ENCODE results near the gene HSPA1A. TPM values are rescaled to one million over a fixed set of nuclear protein-coding genes. Genes with fewer than 3 reads are reported as not detected.

Gene HSPA1A
- polyA plus RNA-seq, 1 experiment, result 46.6 TPM

GRCh38 chr6:31775184-31775583 lies 40.2 kb upstream of the HSPA1A start:
- Histone ChIP-seq H3K27ac (ENCODE audit: low read depth, low read length) (no peak overlapping the region), H3K9me3 (ENCODE audit: control insufficient read depth, insufficient read depth, low read length) (no peaks in the 10 kb centered on the region), H3K27me3 (ENCODE audit: control insufficient read depth, insufficient read depth, low read length) (no peaks in the 10 kb centered on the region), H3K4me3 (ENCODE audit: low read depth, low read length) (no peak overlapping the region)
- ChIA-PET CTCF (interaction anchor here (0.6 to 1.3 kb wide), 2 partner anchors 16 to 37 kb away, joined by 3 to 4 read pairs; no protein-coding TSS in a partner anchor), POLR2A (interaction anchor here (1.2 kb wide), 1 partner anchor 52 kb away, joined by 3 read pairs; the partner anchor contains the start of gene HSPA1B)
- DNase-seq (ENCODE audit: low read depth, low spot score), result no peak
- TF ChIP-seq CTCF (IDR thresholded peaks at IDR 0.05; ENCODE audit: low read depth, low read length), result no peak

GRCh38 chr6:31775633-31776484 lies 39.5 kb upstream of the HSPA1A start:
- Histone ChIP-seq H3K9me3 (ENCODE audit: control insufficient read depth, insufficient read depth, low read length) (no peaks in the 10 kb centered on the region), H3K4me3 (ENCODE audit: low read depth, low read length) (no peak overlapping the region), H3K27me3 (ENCODE audit: control insufficient read depth, insufficient read depth, low read length) (no peaks in the 10 kb centered on the region), H3K27ac (ENCODE audit: low read depth, low read length) (no peak overlapping the region)
- POLR2A ChIA-PET, result interaction anchor here (1.2 kb wide), 1 partner anchor 52 kb away, joined by 3 read pairs; the partner anchor contains the start of gene HSPA1B
- DNase-seq (ENCODE audit: low read depth, low spot score), result no peak
- CTCF ChIA-PET, result interaction anchor here (0.6 to 1.3 kb wide), 2 partner anchors 15 to 38 kb away, joined by 3 to 4 read pairs; no protein-coding TSS in a partner anchor
- no peak for TF ChIP-seq CTCF (IDR thresholded peaks at IDR 0.05; ENCODE audit: low read depth, low read length)

GRCh38 chr6:31776485-31776988 lies 38.8 kb upstream of the HSPA1A start:
- Histone ChIP-seq H3K4me3 (ENCODE audit: low read depth, low read length) (no peak overlapping the region), H3K27ac (ENCODE audit: low read depth, low read length) (no peak overlapping the region), H3K9me3 (ENCODE audit: control insufficient read depth, insufficient read depth, low read length) (no peaks in the 10 kb centered on the region), H3K27me3 (ENCODE audit: control insufficient read depth, insufficient read depth, low read length) (no peaks in the 10 kb centered on the region)
- no peak for TF ChIP-seq CTCF (IDR thresholded peaks at IDR 0.05; ENCODE audit: low read depth, low read length)
- CTCF ChIA-PET, result no interaction called here
- no peak for DNase-seq (ENCODE audit: low read depth, low spot score)
- POLR2A ChIA-PET, result no interaction called here

GRCh38 chr6:31776989-31777666 lies 38.2 kb upstream of the HSPA1A start, which contains the start of gene VWA7:
Gene VWA7, minus strand, starts transcription at chr6:31777328. Its CDS starts 549 bp downstream, at chr6:31776779.
- no peaks in the 10 kb centered on the region for H3K27me3 ChIP-seq (ENCODE audit: control insufficient read depth, insufficient read depth, low read length)
- no peak within 1 kb of the TSS for H3K4me3 ChIP-seq (ENCODE audit: low read depth, low read length)
- no peak for DNase-seq (ENCODE audit: low read depth, low spot score)
- no peaks in the 10 kb centered on the region for H3K9me3 ChIP-seq (ENCODE audit: control insufficient read depth, insufficient read depth, low read length)
- no peak for TF ChIP-seq CTCF (IDR thresholded peaks at IDR 0.05; ENCODE audit: low read depth, low read length)
- ChIA-PET POLR2A (interaction anchor here (0.8 to 1.3 kb wide), 2 partner anchors 24 to 50 kb away, joined by 3 to 9 read pairs; partner anchors contain the start of gene HSPA1B), CTCF (interaction anchor here (1.0 to 4.2 kb wide), 2 partner anchors 14 to 30 kb away, joined by 3 to 24 read pairs; partner anchors contain the start of gene LSM2)
- H3K27ac ChIP-seq (ENCODE audit: low read depth, low read length), result peak within 1 kb of the TSS; percentile 21

Data from AG04450 (cell line).